ENCODE data around the gene B4GALNT1. TPM values are rescaled to one million over a fixed set of nuclear protein-coding genes. Genes with fewer than 3 reads are reported as not detected.
"Not testable (repeated sequence)": the region's sequence is repeated elsewhere in the genome, so short reads cannot be mapped to it uniquely, and the experiment has no call there.

B4GALNT1 gene
- total RNA-seq, 4 donors from 2014 or later = 0.88 to 7.9 (median 2.2) TPM

- WGBS, 2 donors = 47 to 52% methylated on average over 13 to 16 of the region's 16 CpGs
- TF ChIP-seq CTCF (IDR thresholded peaks at IDR 0.05) = no peak
- TF ChIP-seq POLR2A (IDR thresholded peaks at IDR 0.05) = no peak
- H3K4me1 ChIP-seq = peaks cover 6 to 20% of the 10 kb centered on the region in 2 donors
- intact Hi-C loops (cut with DNase I) = no loop called here
- H3K27me3 ChIP-seq = peaks cover 23% of the 10 kb centered on the region
- no peak overlapping the region for H3K27ac ChIP-seq
- DNase-seq = no peak
- H3K4me3 ChIP-seq (replicated peaks in 1 of 3) = no peak overlapping the region
- no peaks in the 10 kb centered on the region for H3K9me3 ChIP-seq
- no peaks in the 10 kb centered on the region for H3K36me3 ChIP-seq
These were observed 14.0 kb downstream of the B4GALNT1 start for GRCh38 chr12:57618966-57619433.

DNA sequence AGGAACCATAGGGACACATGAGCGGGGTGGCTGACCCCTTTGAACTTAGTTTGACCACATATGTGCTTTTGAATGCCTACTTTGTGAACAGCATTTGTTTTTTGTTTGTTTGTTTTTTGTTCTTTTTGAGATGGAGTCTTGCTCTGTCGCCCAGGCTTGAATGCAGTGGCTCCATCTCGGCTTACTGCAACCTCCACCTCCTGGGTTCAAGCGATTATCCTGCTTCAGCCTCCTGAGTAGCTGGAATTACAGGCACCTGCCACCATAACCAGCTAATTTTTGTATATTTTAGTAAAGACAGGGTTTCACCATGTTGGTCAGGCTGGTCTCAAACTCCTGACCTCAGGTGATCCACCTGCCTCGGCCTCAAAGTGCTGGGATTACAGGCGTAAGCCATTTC is 14.6 kb downstream of the B4GALNT1 start:
- intact Hi-C loops (cut with DNase I); H3K36me3 ChIP-seq; H3K9me3 ChIP-seq; H3K27ac ChIP-seq; H3K4me3 ChIP-seq (replicated peaks in 1 of 3); DNase-seq: not testable (repeated sequence)
- WGBS, 2 donors = 92 to 95% methylated on average over 6 of the region's 6 CpGs
- H3K4me1 ChIP-seq = peaks cover 6 to 20% of the 10 kb centered on the region in 2 donors
- H3K27me3 ChIP-seq = peaks cover 23% of the 10 kb centered on the region

DNA sequence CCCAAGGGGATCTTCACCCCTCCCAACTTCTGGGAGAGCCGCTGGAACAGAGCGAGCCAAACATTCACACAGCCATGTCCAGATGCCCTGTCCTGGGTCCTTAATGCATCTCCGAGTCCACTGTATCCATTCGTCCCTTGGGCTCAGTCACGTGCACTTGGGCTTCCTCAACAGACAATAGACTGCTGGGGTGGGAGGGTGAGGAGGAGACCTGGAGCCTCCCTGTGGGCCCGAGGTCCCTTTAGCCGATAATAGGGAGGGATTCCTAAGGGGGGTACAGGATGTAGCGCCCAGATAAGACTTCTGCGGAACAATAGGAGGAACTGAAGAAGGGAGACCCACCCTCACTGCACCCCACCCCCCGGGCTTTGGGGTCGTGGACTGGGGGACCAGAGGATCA is 15.1 kb downstream of the B4GALNT1 start:
- intact Hi-C loops (cut with DNase I) = no loop called here
- Histone ChIP-seq H3K9me3 (no peaks in the 10 kb centered on the region), H3K36me3 (no peaks in the 10 kb centered on the region), H3K4me3 (replicated peaks in 1 of 3) (no peak overlapping the region), H3K27ac (no peak overlapping the region), H3K27me3 (peaks cover 23% of the 10 kb centered on the region), H3K4me1 (peaks cover 6 to 20% of the 10 kb centered on the region in 2 donors)
- 48 to 50% methylated on average over 11 of the region's 11 CpGs for WGBS, 2 donors
- no peak for DNase-seq
- TF ChIP-seq CTCF (IDR thresholded peaks at IDR 0.05) (no peak), POLR2A (IDR thresholded peaks at IDR 0.05) (no peak)

DNA sequence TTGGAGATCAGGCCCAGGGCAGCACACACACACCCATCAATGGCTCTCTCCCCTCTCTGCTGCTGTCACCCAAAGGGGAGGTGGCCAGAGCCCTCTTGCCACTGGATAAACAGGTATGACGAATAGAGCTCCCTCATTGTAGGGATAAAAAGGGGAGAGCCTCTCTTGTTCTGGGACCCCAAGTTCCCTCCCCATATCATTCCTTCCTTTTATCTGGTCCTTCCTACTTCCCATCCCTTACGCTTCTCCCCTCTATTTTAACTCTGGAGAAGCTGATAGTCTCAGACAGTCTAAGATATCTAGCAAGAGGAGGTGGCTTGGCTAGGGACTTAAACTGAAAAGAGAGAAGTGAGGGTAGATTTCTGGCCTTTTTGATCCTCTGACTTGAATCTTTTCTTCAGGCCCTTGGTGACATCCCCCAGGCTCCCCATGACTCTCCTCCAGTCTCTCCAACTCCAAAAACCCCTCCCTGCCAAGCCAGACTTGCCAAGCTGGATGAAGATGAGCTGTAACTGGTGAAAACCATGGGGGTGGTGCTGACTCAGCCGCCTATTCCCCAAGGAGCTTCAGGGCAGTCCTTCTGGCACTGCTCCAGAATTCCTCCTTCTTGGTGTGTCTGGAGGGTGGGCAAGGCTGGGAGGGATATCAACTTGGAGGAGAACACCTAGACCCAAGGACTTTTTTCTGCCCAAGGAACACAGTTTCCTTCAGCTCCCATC is 16.5 kb downstream of the B4GALNT1 start:
- Histone ChIP-seq H3K27me3 (peaks cover 18% of the 10 kb centered on the region), H3K4me3 (replicated peaks in 1 of 3) (no peak overlapping the region), H3K36me3 (no peaks in the 10 kb centered on the region), H3K9me3 (no peaks in the 10 kb centered on the region), H3K27ac (no peak overlapping the region), H3K4me1 (peaks cover 8 to 23% of the 10 kb centered on the region in 2 donors)
- intact Hi-C loops (cut with DNase I) = no loop called here
- WGBS, 2 donors = 77 to 80% methylated on average over 3 of the region's 3 CpGs
- no peak for DNase-seq
- TF ChIP-seq CTCF (IDR thresholded peaks at IDR 0.05) (no peak), POLR2A (IDR thresholded peaks at IDR 0.05) (no peak)

GRCh38 chr12:57615637-57616036 is 17.4 kb downstream of the B4GALNT1 start:
- WGBS, 2 donors = 81 to 82% methylated on average over 5 of the region's 5 CpGs
- peaks cover 10% of the 10 kb centered on the region for H3K27me3 ChIP-seq
- H3K36me3 ChIP-seq = no peaks in the 10 kb centered on the region
- intact Hi-C loops (cut with DNase I) = no loop called here
- H3K27ac ChIP-seq = no peak overlapping the region
- no peaks in the 10 kb centered on the region for H3K9me3 ChIP-seq
- TF ChIP-seq POLR2A (IDR thresholded peaks at IDR 0.05) = no peak
- no peak for TF ChIP-seq CTCF (IDR thresholded peaks at IDR 0.05)
- H3K4me1 ChIP-seq = peaks cover 10 to 23% of the 10 kb centered on the region in 2 donors
- DNase-seq = no peak
- H3K4me3 ChIP-seq (replicated peaks in 1 of 3) = no peak overlapping the region

All from thyroid gland (tissue), 4 donors.